ENCODE data around the gene SPINDOC.

GRCh38 chr11:63870351-63871140 is 57.3 kb downstream of the SPINDOC start:
- TF ChIP-seq, protein P1, sequence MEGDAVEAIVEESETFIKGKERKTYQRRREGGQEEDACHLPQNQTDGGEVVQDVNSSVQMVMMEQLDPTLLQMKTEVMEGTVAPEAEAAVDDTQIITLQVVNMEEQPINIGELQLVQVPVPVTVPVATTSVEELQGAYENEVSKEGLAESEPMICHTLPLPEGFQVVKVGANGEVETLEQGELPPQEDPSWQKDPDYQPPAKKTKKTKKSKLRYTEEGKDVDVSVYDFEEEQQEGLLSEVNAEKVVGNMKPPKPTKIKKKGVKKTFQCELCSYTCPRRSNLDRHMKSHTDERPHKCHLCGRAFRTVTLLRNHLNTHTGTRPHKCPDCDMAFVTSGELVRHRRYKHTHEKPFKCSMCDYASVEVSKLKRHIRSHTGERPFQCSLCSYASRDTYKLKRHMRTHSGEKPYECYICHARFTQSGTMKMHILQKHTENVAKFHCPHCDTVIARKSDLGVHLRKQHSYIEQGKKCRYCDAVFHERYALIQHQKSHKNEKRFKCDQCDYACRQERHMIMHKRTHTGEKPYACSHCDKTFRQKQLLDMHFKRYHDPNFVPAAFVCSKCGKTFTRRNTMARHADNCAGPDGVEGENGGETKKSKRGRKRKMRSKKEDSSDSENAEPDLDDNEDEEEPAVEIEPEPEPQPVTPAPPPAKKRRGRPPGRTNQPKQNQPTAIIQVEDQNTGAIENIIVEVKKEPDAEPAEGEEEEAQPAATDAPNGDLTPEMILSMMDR (IDR thresholded peaks at IDR 0.05; ENCODE audit: low read depth, low read length), result no peak
- TF ChIP-seq POLR2A (IDR thresholded peaks at IDR 0.05; ENCODE audit: extremely low read depth, insufficient read length) (no peak), MAX (IDR thresholded peaks at IDR 0.05; ENCODE audit: low read depth, low read length) (no peak)

Measured in NB4 (cell line).